Ascending aorta (tissue), 2 donors: Measurements from ENCODE around the gene NTM. TPM values are rescaled to one million over a fixed set of nuclear protein-coding genes. Genes with fewer than 3 reads are reported as not detected.

Source experiments
- DNase-seq, 2 donors: peaks; one replicate each; pipeline ENCODE4 v3.0.0-alpha.2; 2019; ENCODE audit warnings: low spot score in 2 of 2
- H3K27ac ChIP-seq, 2 donors: fragments of 200-600 bp; sonication (generic); one replicate each; pipeline ENCODE4 v1.5.1; 2016 to 2017; ENCODE audit warnings: mild to moderate bottlenecking in 1 of 2
- H3K27me3 ChIP-seq: fragments of 200-600 bp; sonication (generic); one replicate; pipeline ENCODE4 v1.5.1; 2017
- H3K36me3 ChIP-seq, 2 donors: fragments of 200-600 bp; sonication (generic); one replicate each; pipeline ENCODE4 v1.5.1; 2016
- H3K4me1 ChIP-seq, 2 donors: fragments of 200-600 bp; sonication (generic); one replicate each; pipeline ENCODE4 v1.5.1; 2016 to 2017; ENCODE audit warnings: mild to moderate bottlenecking in 1 of 2
- H3K4me3 ChIP-seq, 2 donors: fragments of 200-600 bp; sonication (generic); one replicate each; pipeline ENCODE4 v1.5.1; 2016 to 2017; ENCODE audit warnings: mild to moderate bottlenecking in 1 of 2
- H3K9me3 ChIP-seq, 2 donors: fragments of 200-600 bp; sonication (generic); one replicate each; pipeline ENCODE4 v1.5.1; 2016
- CTCF ChIP-seq, 3 experiments: fragments of 200-600 bp in 2 of 3; fragments of 450-650 bp in 1 of 3; sonication (generic) in 2 of 3; IDR thresholded peaks; one replicate each; pipeline ENCODE4 v1.5.1; 2016 to 2019; ENCODE audit warnings: antibody characterized with exemption in 3 of 3, mild to moderate bottlenecking in 1 of 3, moderate library complexity in 1 of 3
- intact Hi-C: fragments of 100-400 bp; cut with DNase I; formaldehyde crosslinking; loops from one replicate; pipeline ENCODE4 v1.15.1; 2023
- total RNA-seq: library from RNA; depleted of rRNA; stranded (reverse); fragments of >200 nt; gene quantifications from one replicate; pipeline ENCODE4 v1.1.0, GENCODE V29; 2016

Gene NTM
- total RNA-seq, 1 donor from 2014 or later: not detected

- no peaks in the 10 kb centered on the region for H3K36me3 ChIP-seq
- no peak overlapping the region for H3K4me3 ChIP-seq
- no peaks in the 10 kb centered on the region for H3K9me3 ChIP-seq
- no peaks in the 10 kb centered on the region for H3K4me1 ChIP-seq
- no peak for TF ChIP-seq CTCF (IDR thresholded peaks at IDR 0.05)
- intact Hi-C loops: no loop called here
- H3K27ac ChIP-seq: no peak overlapping the region
- DNase-seq: no peak
- H3K27me3 ChIP-seq: no peaks in the 10 kb centered on the region
Measured at GRCh38 chr11:132161403-132162078, 791.1 kb downstream of the NTM start.

GRCh38 chr11:132168344-132168981, 798.0 kb downstream of the NTM start:
- Histone ChIP-seq H3K27ac (no peak overlapping the region), H3K27me3 (no peaks in the 10 kb centered on the region), H3K9me3 (no peaks in the 10 kb centered on the region), H3K4me1 (no peaks in the 10 kb centered on the region), H3K4me3 (no peak overlapping the region), H3K36me3 (no peaks in the 10 kb centered on the region)
- DNase-seq: no peak
- TF ChIP-seq CTCF (IDR thresholded peaks at IDR 0.05): no peak
- intact Hi-C loops: no loop called here

- H3K36me3 ChIP-seq: no peaks in the 10 kb centered on the region
- no peak overlapping the region for H3K27ac ChIP-seq
- no peaks in the 10 kb centered on the region for H3K9me3 ChIP-seq
- H3K27me3 ChIP-seq: no peaks in the 10 kb centered on the region
- DNase-seq: no peak
- intact Hi-C loops: no loop called here
- H3K4me1 ChIP-seq: no peaks in the 10 kb centered on the region
- no peak for TF ChIP-seq CTCF (IDR thresholded peaks at IDR 0.05)
- no peak overlapping the region for H3K4me3 ChIP-seq
Measured at GRCh38 chr11:132171031-132171430, 800.6 kb downstream of the NTM start.

- H3K27me3 ChIP-seq: no peaks in the 10 kb centered on the region
- no peak for TF ChIP-seq CTCF (IDR thresholded peaks at IDR 0.05)
- no peak for DNase-seq
- intact Hi-C loops: no loop called here
- no peak overlapping the region for H3K27ac ChIP-seq
- no peaks in the 10 kb centered on the region for H3K9me3 ChIP-seq
- H3K36me3 ChIP-seq: no peaks in the 10 kb centered on the region
- no peak overlapping the region for H3K4me3 ChIP-seq
- no peaks in the 10 kb centered on the region for H3K4me1 ChIP-seq
Measured at GRCh38 chr11:132174362-132175255, 804.2 kb downstream of the NTM start.

GRCh38 chr11:132177106-132177505, 806.7 kb downstream of the NTM start:
- no peak for DNase-seq
- H3K27me3 ChIP-seq: no peaks in the 10 kb centered on the region
- no peak overlapping the region for H3K4me3 ChIP-seq
- H3K36me3 ChIP-seq: no peaks in the 10 kb centered on the region
- TF ChIP-seq CTCF (IDR thresholded peaks at IDR 0.05): no peak
- H3K4me1 ChIP-seq: no peaks in the 10 kb centered on the region
- H3K27ac ChIP-seq: no peak overlapping the region
- H3K9me3 ChIP-seq: no peaks in the 10 kb centered on the region
- intact Hi-C loops: no loop called here
